Measurements from ENCODE around the gene ZBTB20.

The ZBTB20 gene

DNA sequence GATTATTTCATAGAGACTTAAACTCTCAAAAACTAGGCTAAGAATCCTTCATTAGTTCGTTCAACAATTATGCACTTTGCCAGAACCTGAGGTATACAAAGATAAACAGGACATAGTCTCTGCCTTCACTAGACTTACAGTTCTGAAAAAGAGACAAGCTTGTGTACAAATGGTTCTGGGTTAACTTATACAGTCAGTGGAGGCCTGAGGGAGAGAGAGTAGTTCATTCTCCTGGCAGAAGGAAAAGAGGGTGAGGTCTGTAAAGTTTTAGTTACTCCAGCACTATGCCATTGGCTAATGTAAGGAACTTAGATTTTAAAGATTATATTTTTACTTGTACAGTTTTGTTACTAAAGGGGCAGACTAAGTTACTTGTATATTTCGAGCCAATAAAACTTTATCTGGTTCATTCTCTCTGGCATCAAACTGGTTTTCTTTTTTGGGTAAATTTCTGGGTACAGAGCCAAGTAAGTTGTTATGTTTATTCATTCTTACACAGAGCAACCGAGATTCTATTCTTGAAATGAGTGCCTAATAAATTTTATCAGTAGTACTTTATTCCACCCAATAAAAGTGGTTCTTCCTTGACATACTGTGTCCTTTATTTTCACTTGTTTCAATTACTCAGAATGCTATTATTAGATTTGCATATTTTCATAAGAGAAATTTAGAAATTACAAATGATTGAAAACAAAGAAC, 574.6 kb downstream of the ZBTB20 start:
- no peak for ATAC-seq
- TF ChIP-seq SNAI2 (CRISPR knock-in tag; IDR thresholded peaks at IDR 0.05) (no peak), GLIS3 (CRISPR knock-in tag; IDR thresholded peaks at IDR 0.05) (no peak), ZNF8 (CRISPR knock-in tag; IDR thresholded peaks at IDR 0.05) (no peak), BACH2 (CRISPR knock-in tag; IDR thresholded peaks at IDR 0.05; ENCODE audit: borderline replicate concordance) (no peak), ZC3H10 (CRISPR knock-in tag; IDR thresholded peaks at IDR 0.05) (no peak), ISL1 (CRISPR knock-in tag; IDR thresholded peaks at IDR 0.05) (no peak), ZNF565 (CRISPR knock-in tag; conservative IDR thresholded peaks at IDR 0.05; ENCODE audit: low read depth) (no peak), ZNF70 (CRISPR knock-in tag; IDR thresholded peaks at IDR 0.05) (no peak), CSDC2 (CRISPR knock-in tag; IDR thresholded peaks at IDR 0.05) (no peak), ZFP3 (CRISPR knock-in tag; IDR thresholded peaks at IDR 0.05) (no peak)
- TF ChIP-seq, protein P1, sequence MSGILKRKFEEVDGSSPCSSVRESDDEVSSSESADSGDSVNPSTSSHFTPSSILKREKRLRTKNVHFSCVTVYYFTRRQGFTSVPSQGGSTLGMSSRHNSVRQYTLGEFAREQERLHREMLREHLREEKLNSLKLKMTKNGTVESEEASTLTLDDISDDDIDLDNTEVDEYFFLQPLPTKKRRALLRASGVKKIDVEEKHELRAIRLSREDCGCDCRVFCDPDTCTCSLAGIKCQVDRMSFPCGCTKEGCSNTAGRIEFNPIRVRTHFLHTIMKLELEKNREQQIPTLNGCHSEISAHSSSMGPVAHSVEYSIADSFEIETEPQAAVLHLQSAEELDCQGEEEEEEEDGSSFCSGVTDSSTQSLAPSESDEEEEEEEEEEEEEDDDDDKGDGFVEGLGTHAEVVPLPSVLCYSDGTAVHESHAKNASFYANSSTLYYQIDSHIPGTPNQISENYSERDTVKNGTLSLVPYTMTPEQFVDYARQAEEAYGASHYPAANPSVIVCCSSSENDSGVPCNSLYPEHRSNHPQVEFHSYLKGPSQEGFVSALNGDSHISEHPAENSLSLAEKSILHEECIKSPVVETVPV (CRISPR knock-in tag; IDR thresholded peaks at IDR 0.05) = no peak

DNA sequence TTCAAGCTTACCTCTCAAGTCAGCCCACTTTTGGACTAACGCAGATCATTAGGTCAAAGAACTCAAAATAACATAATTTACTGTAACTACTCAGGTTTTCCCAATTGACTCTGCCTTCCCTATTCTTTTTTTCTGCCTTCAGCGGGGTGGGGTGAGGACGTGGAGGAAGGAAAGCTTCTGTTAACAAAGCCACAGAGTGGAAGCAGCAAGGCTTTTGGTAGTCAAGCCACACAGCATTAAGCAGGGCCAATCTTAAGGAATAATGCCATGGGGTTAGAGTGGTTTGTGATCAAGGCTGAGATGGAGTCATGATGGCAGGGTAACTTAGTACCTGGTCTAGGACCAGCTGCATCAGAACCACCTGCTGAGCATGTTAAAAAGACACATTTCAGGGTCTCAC, 575.7 kb downstream of the ZBTB20 start:
- no peak for ATAC-seq
- TF ChIP-seq, protein P1 (CRISPR knock-in tag; IDR thresholded peaks at IDR 0.05) = no peak
- no peak for TF ChIP-seq ARNTL (CRISPR knock-in tag; IDR thresholded peaks at IDR 0.05; ENCODE audit: borderline replicate concordance, low read depth)
- TF ChIP-seq TCF4 (CRISPR knock-in tag; IDR thresholded peaks at IDR 0.05; ENCODE audit: borderline replicate concordance) = no peak
- TF ChIP-seq, protein P2, sequence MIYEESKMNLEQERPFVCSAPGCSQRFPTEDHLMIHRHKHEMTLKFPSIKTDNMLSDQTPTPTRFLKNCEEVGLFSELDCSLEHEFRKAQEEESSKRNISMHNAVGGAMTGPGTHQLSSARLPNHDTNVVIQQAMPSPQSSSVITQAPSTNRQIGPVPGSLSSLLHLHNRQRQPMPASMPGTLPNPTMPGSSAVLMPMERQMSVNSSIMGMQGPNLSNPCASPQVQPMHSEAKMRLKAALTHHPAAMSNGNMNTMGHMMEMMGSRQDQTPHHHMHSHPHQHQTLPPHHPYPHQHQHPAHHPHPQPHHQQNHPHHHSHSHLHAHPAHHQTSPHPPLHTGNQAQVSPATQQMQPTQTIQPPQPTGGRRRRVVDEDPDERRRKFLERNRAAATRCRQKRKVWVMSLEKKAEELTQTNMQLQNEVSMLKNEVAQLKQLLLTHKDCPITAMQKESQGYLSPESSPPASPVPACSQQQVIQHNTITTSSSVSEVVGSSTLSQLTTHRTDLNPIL (CRISPR knock-in tag; IDR thresholded peaks at IDR 0.05; ENCODE audit: low read depth) = no peak
- TF ChIP-seq ZNF565 (CRISPR knock-in tag; conservative IDR thresholded peaks at IDR 0.05; ENCODE audit: low read depth) = no peak
- TF ChIP-seq GLIS3 (CRISPR knock-in tag; IDR thresholded peaks at IDR 0.05) = no peak
- TF ChIP-seq BACH2 (CRISPR knock-in tag; IDR thresholded peaks at IDR 0.05; ENCODE audit: borderline replicate concordance) = no peak
- no peak for TF ChIP-seq TOX (CRISPR knock-in tag; IDR thresholded peaks at IDR 0.05; ENCODE audit: borderline replicate concordance)

DNA sequence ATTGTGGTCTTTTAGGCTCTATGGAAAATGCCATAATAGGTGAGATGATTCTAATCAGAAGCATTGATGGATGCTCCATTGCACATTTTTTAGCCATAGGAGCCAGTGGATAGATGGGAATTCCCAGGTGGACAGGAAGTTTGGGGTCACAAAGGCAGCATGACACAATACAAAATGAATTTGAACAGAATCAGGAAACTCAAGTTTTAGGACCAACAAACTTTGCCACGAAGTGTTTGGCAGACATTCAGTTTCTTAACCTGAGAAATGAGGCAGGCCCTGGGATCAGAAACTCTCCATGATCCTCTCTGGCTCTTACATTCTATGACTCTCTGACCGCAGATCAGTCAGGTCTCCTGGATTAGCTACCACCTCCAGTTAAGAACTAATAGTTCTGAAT, 577.9 kb downstream of the ZBTB20 start:
- ATAC-seq = no peak
- no peak for TF ChIP-seq ZFP3 (CRISPR knock-in tag; IDR thresholded peaks at IDR 0.05)
- no peak for TF ChIP-seq ARNTL (CRISPR knock-in tag; IDR thresholded peaks at IDR 0.05; ENCODE audit: borderline replicate concordance, low read depth)
- no peak for TF ChIP-seq SNAI2 (CRISPR knock-in tag; IDR thresholded peaks at IDR 0.05)
- TF ChIP-seq ZC3H10 (CRISPR knock-in tag; IDR thresholded peaks at IDR 0.05) = no peak
- TF ChIP-seq ISL1 (CRISPR knock-in tag; IDR thresholded peaks at IDR 0.05) = no peak
- no peak for TF ChIP-seq CSDC2 (CRISPR knock-in tag; IDR thresholded peaks at IDR 0.05)
- TF ChIP-seq BACH2 (CRISPR knock-in tag; IDR thresholded peaks at IDR 0.05; ENCODE audit: borderline replicate concordance) = no peak
- TF ChIP-seq, protein P3, sequence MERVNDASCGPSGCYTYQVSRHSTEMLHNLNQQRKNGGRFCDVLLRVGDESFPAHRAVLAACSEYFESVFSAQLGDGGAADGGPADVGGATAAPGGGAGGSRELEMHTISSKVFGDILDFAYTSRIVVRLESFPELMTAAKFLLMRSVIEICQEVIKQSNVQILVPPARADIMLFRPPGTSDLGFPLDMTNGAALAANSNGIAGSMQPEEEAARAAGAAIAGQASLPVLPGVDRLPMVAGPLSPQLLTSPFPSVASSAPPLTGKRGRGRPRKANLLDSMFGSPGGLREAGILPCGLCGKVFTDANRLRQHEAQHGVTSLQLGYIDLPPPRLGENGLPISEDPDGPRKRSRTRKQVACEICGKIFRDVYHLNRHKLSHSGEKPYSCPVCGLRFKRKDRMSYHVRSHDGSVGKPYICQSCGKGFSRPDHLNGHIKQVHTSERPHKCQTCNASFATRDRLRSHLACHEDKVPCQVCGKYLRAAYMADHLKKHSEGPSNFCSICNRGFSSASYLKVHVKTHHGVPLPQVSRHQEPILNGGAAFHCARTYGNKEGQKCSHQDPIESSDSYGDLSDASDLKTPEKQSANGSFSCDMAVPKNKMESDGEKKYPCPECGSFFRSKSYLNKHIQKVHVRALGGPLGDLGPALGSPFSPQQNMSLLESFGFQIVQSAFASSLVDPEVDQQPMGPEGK (CRISPR knock-in tag; IDR thresholded peaks at IDR 0.05; ENCODE audit: borderline replicate concordance) = no peak
- TF ChIP-seq RARB (CRISPR knock-in tag; IDR thresholded peaks at IDR 0.05) = no peak
- no peak for TF ChIP-seq ZNF8 (CRISPR knock-in tag; IDR thresholded peaks at IDR 0.05)
- TF ChIP-seq, protein P4, sequence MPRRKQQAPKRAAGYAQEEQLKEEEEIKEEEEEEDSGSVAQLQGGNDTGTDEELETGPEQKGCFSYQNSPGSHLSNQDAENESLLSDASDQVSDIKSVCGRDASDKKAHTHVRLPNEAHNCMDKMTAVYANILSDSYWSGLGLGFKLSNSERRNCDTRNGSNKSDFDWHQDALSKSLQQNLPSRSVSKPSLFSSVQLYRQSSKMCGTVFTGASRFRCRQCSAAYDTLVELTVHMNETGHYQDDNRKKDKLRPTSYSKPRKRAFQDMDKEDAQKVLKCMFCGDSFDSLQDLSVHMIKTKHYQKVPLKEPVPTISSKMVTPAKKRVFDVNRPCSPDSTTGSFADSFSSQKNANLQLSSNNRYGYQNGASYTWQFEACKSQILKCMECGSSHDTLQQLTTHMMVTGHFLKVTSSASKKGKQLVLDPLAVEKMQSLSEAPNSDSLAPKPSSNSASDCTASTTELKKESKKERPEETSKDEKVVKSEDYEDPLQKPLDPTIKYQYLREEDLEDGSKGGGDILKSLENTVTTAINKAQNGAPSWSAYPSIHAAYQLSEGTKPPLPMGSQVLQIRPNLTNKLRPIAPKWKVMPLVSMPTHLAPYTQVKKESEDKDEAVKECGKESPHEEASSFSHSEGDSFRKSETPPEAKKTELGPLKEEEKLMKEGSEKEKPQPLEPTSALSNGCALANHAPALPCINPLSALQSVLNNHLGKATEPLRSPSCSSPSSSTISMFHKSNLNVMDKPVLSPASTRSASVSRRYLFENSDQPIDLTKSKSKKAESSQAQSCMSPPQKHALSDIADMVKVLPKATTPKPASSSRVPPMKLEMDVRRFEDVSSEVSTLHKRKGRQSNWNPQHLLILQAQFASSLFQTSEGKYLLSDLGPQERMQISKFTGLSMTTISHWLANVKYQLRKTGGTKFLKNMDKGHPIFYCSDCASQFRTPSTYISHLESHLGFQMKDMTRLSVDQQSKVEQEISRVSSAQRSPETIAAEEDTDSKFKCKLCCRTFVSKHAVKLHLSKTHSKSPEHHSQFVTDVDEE (CRISPR knock-in tag; IDR thresholded peaks at IDR 0.05) = no peak
- no peak for TF ChIP-seq OSR1 (CRISPR knock-in tag; IDR thresholded peaks at IDR 0.05)
- TF ChIP-seq TCF4 (CRISPR knock-in tag; IDR thresholded peaks at IDR 0.05; ENCODE audit: borderline replicate concordance) = no peak
- TF ChIP-seq, protein P2 (CRISPR knock-in tag; IDR thresholded peaks at IDR 0.05; ENCODE audit: low read depth) = no peak
- TF ChIP-seq GLIS3 (CRISPR knock-in tag; IDR thresholded peaks at IDR 0.05) = no peak
- no peak for TF ChIP-seq ZNF565 (CRISPR knock-in tag; conservative IDR thresholded peaks at IDR 0.05; ENCODE audit: low read depth)

All from SK-N-SH treated with all-trans-retinoic acid at 6 μM for 48 hours (cell line).